Activated CD4-positive, alpha-beta T cell treated with anti-CD3 and anti-CD28 coated beads for 24 hours (primary cell): ENCODE measurements around the gene LRRC42.

Source experiments
- DNase-seq, 2 donors: peaks; one replicate each; pipeline ENCODE4 v3.0.0-alpha.2; 2020; ENCODE audit warnings: low read depth in 2 of 2

The LRRC42 gene

DNA sequence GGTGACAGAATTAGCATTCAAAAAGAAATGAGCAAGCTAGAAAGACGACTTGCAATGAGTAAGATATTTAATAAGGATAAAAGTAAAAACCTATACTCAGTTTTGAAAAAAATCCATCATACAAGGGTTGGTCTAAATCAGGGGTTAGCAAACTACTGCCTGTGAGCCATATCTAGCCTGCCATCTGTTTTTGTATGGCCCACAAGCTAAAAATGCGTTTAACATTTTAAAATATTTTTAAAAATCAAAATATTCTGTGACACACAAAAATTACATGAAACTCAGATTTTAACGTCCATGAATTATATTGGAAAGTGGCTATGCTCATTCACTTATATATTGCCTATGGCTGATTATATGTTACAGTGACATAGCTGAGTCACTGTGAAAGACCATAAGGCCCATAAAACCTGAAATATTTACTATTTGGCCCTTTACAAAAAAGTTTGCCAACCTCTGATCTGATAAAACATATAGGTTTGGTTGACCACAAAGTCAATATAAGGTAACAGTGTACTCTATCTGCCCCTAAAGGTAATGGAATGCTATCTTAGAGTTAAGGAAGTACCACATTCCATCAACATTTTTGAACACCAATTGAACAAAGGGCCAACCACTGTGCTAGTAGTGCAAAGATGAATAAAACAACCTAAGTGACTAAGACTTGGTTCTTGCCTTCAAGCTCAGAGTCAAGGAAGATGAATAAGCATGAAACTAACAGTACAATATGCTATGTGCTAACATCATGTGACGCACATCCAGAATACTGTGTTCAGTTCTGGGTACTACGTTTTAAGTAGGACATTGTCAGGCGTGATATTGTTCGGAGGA is 3.8 kb upstream of the LRRC42 start:
- DNase-seq, result no peak

GRCh38 chr1:53943090-53943489 is 3.1 kb upstream of the LRRC42 start:
- no peak for DNase-seq

GRCh38 chr1:53943490-53944043 is 2.6 kb upstream of the LRRC42 start:
- no peak for DNase-seq

- no peak for DNase-seq
These were observed 1.5 kb upstream of the LRRC42 start for GRCh38 chr1:53944469-53945182.

DNA sequence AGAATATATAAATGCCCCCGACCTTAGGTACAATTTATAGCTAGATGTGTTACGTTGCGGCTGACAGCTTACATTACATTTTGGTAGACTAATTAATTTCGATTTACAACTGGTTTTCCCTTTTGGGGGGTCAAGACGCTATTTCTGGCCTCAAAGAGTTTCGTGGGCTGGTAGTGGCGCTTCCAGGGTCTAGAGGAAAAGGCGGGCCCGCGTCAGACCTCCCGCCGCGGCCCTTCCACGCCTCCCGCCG is 1.0 kb upstream of the LRRC42 start:
- no peak for DNase-seq

- DNase-seq, result peak; percentile 98
These were observed 508 bp upstream of the LRRC42 start, which contains the start of gene IFT25 for GRCh38 chr1:53945433-53946251. Gene IFT25 (minus strand): TSS chr1:53945699. CDS start chr1:53940082, 5,617 bp downstream.

DNA sequence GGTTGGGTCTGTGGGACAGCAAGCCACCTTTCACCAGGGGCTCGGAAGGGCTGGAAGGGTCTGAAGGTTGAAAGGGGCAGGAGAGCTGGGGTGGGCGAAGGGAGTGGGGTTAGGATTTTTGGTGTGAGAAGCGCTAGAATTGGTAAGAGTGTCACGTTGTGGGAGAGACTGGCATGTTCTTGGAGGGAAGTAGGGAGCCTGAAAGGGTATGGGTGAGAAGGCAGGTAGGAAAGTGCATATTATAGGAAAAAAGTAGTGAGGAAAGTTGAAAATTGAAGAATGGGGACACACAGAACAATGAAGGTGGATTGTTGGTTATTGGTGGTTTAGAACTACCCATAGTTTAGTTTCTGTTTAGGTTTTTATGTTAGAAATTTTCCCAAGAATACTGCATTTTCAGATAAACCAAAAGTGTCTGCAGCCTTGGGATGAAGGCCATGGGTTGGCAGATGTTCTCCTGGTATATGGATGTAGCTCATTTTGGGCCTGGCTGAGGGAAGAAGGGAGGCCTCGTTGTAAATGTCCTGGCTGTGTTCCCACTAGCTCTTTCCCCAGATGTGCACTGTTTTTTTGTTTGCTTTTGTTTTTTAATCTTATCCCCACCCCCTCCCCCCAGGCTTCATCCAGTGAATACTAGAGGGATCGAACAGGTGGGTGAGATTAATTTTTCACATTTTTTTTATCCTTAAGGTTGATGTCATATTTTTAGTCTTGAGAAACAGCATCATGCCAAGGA is 1.2 kb downstream of the LRRC42 start:
- DNase-seq, result no peak

- no peak for DNase-seq
These were observed 2.1 kb downstream of the LRRC42 start for GRCh38 chr1:53948291-53948690.

- DNase-seq, result peak in 1 of 2 donors; percentile 7
These were observed 3.2 kb downstream of the LRRC42 start for GRCh38 chr1:53949023-53949990.

GRCh38 chr1:53951697-53952096 is 5.5 kb downstream of the LRRC42 start:
- no peak for DNase-seq

DNA sequence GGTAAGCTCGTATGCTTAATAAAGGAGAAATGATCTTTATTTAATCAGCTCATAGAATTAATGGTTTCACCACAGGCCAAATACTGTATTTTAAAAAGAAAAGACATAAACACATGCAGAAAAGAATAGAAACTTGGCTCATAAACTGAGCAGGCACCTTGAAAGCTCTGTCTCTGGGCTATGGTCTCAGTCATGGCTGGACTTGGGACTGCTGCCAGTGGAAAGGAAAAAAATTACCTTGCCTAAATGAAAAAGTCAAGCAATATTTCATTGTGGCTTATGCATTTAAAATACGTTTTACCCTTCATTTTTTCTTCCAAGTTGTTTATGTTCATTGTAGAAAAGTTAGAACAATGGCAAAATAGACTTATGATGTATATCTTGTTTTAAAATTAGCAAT is 8.0 kb downstream of the LRRC42 start:
- DNase-seq, result no peak

DNA sequence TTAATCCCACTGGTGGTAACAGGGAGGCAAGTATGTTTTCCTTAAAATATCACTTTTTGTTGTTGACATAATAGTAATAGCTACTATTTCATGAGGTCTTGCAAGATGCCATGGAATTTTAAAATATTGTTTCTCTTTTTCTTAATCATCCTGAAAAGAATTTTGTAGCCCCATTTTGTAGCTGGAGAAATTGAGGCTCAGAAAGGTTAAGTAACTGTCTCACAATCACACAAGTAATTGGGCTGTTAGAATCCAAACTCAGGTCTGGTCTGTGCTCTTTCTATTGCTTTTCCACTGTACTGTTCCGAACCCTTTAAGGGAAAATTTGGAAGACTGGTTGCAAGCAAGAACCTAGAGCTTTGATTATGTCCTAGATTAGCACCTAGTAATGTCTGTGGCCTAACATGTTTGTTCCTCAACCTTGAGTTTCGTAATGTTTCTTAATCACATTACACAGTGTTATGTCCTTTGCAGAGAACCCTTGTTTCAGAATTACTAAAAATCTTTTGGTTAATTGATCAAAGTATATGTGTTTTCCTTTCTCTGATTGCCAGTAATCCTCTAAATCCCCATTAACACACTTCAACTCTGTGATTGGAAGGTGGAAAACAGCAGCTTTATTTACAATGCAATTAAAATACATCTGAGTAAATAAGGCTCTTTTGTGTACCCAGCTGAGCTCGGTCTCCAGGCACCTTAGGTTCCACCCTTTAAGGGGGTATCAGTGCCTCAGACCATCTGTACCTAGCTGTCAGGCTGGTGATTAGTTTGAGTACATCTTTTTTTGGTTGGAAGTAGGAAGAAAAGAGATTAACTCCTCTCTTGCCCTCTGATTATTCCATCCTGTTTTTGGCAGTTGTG is 10.4 kb downstream of the LRRC42 start:
- DNase-seq, result no peak

GRCh38 chr1:53957194-53957818 is 11.2 kb downstream of the LRRC42 start:
- no peak for DNase-seq

- peak in 1 of 2 donors; percentile 9 for DNase-seq
These were observed 13.6 kb downstream of the LRRC42 start for GRCh38 chr1:53959664-53960250.

DNA sequence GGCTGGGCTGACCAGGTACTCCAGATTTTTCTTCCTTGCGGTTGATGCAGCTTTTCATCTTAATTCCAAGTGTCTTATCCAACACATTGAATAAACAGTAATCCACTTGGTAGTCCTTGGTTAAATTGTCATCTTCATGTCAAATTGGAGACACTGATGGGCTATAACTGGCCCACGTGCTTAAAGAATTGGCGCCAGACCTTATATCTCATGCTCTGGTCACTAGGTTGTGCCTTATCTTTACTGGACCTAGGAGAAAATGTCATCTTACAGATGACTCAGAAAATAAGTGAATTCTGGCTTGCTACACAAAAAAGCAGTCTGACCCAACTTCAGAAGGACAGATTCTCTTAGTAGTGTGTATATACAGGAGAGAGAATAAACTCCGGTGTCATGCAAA is 16.2 kb downstream of the LRRC42 start:
- DNase-seq, result no peak

DNA sequence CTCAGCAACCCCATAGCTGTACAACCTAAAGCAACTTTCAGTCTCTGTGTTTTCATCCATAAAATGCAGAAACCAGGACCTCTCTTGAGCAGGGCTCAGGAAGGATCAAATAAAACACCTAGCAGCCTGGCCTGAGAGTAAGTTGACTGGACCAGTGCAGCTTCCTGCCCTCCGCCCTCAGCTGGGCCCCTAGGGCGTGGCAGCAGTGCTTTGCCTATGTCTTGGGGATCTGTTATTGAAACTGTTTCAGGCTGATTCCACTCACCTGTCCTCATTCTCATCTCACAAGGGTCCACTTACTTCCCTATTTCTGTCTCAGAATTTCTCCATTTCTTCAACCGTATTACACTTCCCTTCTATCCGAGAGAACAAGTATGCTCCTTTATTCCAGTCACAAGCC is 17.3 kb downstream of the LRRC42 start:
- DNase-seq, result no peak

DNA sequence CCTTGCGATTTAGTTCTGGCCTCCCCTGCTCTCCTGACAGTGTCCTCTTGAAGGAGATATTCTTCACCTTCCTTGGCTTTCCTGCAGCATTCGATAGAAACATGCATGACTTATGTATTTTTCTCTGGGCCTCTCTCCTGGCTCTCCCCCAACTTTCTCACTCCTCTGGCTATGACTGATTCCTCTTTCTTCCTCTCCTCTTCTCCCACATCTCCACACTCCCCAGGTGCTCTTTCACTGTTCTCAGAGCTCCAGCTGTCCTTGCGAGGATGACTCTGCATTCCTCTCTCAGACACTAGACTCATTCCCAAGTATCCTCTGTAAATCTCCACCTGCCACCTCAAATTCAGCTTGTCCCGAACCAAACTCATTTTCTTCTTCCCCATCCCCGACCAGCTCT is 18.0 kb downstream of the LRRC42 start:
- no peak for DNase-seq

DNA sequence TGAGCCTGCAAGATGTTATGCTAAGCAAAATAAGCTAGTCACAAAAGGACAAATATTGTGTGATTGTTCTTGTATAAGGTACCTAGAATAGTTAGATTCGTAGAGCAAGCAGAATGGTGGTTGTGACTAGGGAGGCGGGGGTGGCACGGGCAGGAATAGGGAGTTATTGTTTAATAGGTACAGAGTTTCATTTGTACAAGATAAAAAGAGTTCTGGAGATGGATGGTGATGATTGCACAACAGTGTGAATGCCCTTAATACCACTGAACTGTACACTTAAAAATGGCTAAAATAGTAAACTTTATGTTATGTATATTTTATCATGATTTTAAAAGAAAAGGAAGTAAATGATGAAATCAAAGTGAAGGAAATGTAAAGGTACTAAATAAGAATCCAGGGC is 20.6 kb downstream of the LRRC42 start:
- no peak for DNase-seq
